H1 (cell line): ENCODE data around the gene DOP1B. TPM values are rescaled to one million over a fixed set of nuclear protein-coding genes. Genes with fewer than 3 reads are reported as not detected.

ENCODE experiments used
- CTCF ChIA-PET: fragments of 300-600 bp; sonication (Branson Sonifier 250); formaldehyde crosslinking; loops from one replicate; lab custom pipeline; 2021; ENCODE audit not compliant: partially characterized antibody; lab: Charles Lee
- POLR2A ChIA-PET: fragments of 300-600 bp; sonication (Branson Sonifier 250); formaldehyde crosslinking; loops from one replicate; lab custom pipeline; 2021; ENCODE audit warnings: inconsistent platforms; ENCODE audit not compliant: partially characterized antibody; lab: Charles Lee
- DNase-seq, 2 experiments: peaks; one replicate each; pipeline versions ENCODE4 v3.0.0 to v3.0.0-alpha.2; 2010 to 2022; ENCODE audit warnings: low spot score in 2 of 2, low read depth in 1 of 2, mixed read lengths in 1 of 2
- FAIRE-seq: peaks from 2 replicates; lab custom pipeline; 2011; peaks lifted over from hg19 to GRCh38; lab: Jason Lieb, UNC
- H2AFZ ChIP-seq: 2 replicates; pipeline ENCODE4 v1.8.1; 2012; ENCODE audit warnings: low read length, inconsistent platforms
- H2AK5ac ChIP-seq: 2 replicates; pipeline ENCODE4 v1.6.1; 2013; ENCODE audit warnings: low read depth, low read length
- H2BK120ac ChIP-seq: replicated peaks from 2 replicates; pipeline ENCODE3; 2013; ENCODE audit warnings: low read depth, low read length, inconsistent platforms
- H2BK12ac ChIP-seq: 2 replicates; pipeline ENCODE4 v1.6.1; 2013; ENCODE audit warnings: low read depth, low read length
- H2BK15ac ChIP-seq: 2 replicates; pipeline ENCODE4 v1.6.1; 2013; ENCODE audit warnings: low read length
- H2BK20ac ChIP-seq: 2 replicates; pipeline ENCODE4 v1.6.1; 2013; ENCODE audit warnings: low read length
- H2BK5ac ChIP-seq: 2 replicates; pipeline ENCODE4 v1.6.1; 2013; ENCODE audit warnings: low read depth, low read length
- H3K14ac ChIP-seq: 2 replicates; pipeline ENCODE4 v1.6.1; 2013; ENCODE audit warnings: inconsistent platforms; ENCODE audit not compliant: insufficient read length
- H3K18ac ChIP-seq: 2 replicates; pipeline ENCODE4 v1.6.1; 2013; ENCODE audit warnings: low read length; ENCODE audit errors: extremely low read depth
- H3K23ac ChIP-seq: 2 replicates; pipeline ENCODE4 v1.6.1; 2013; ENCODE audit warnings: inconsistent platforms; ENCODE audit not compliant: insufficient read length
- H3K23me2 ChIP-seq: 2 replicates; pipeline ENCODE4 v1.6.1; 2013; ENCODE audit warnings: low read depth, low read length
- H3K27ac ChIP-seq: 2 replicates; pipeline ENCODE4 v1.6.1; 2011; ENCODE audit warnings: low read depth, low read length, inconsistent platforms
- H3K27me3 ChIP-seq, 4 experiments: replicated peaks in 1 of 4; 1 replicate in 1 of 4; 2 replicates in 3 of 4; pipeline versions ENCODE4 v1.6.1 to v1.8.1; 2011 to 2013; ENCODE audit warnings: low read length in 3 of 4, mild to moderate bottlenecking in 3 of 4, inconsistent platforms in 2 of 4, mixed read lengths in 2 of 4, moderate library complexity in 1 of 4; ENCODE audit not compliant: control insufficient read depth in 3 of 4, insufficient read depth in 3 of 4; ENCODE audit errors: extremely low read depth in 1 of 4
- H3K36me3 ChIP-seq, 4 experiments: 2 replicates each; pipeline versions ENCODE4 v1.6.1 to v1.8.1; 2011 to 2013; ENCODE audit warnings: mild to moderate bottlenecking in 4 of 4, low read length in 3 of 4, moderate library complexity in 2 of 4, control low read depth in 1 of 4, inconsistent platforms in 1 of 4; ENCODE audit not compliant: insufficient read depth in 4 of 4, control insufficient read depth in 2 of 4
- H3K4ac ChIP-seq: replicated peaks from 2 replicates; pipeline ENCODE3; 2013; ENCODE audit warnings: low read length, low read depth, mixed read lengths, inconsistent platforms; ENCODE audit not compliant: insufficient read length
- H3K4me1 ChIP-seq, 4 experiments: replicated peaks in 1 of 4; 1 replicate in 1 of 4; 2 replicates in 3 of 4; pipeline versions ENCODE4 v1.6.1 to v1.8.1; 2011 to 2013; ENCODE audit warnings: low read length in 3 of 4, inconsistent platforms in 2 of 4, mixed read lengths in 1 of 4; ENCODE audit not compliant: insufficient read depth in 4 of 4, control insufficient read depth in 3 of 4
- H3K4me2 ChIP-seq, 2 experiments: 2 replicates each; pipeline versions ENCODE4 v1.6.1 to v1.8.1; 2011 to 2013; ENCODE audit warnings: low read depth in 2 of 2, low read length in 2 of 2, control low read depth in 1 of 2, inconsistent platforms in 1 of 2, mild to moderate bottlenecking in 1 of 2; ENCODE audit not compliant: insufficient read depth in 1 of 2
- H3K4me3 ChIP-seq, 4 experiments: fragments of 200-600, 300-600 bp in 1 of 4; sonication (generic), shearing (Covaris generic), sonication (Bioruptor Twin) in 1 of 4; 2 replicates each; pipeline versions ENCODE4 v1.5.1 to v1.8.1; 2011 to 2016; ENCODE audit warnings: low read length in 4 of 4, low read depth in 3 of 4, control low read depth in 2 of 4, inconsistent platforms in 2 of 4, mild to moderate bottlenecking in 2 of 4, mixed read lengths in 1 of 4, moderate library complexity in 1 of 4; ENCODE audit not compliant: insufficient read depth in 2 of 4; ENCODE audit errors: extremely low read depth in 1 of 4
- H3K56ac ChIP-seq: replicated peaks from 2 replicates; pipeline ENCODE3; 2013; ENCODE audit warnings: low read depth, mild to moderate bottlenecking, mixed read lengths, low read length, inconsistent platforms; ENCODE audit not compliant: insufficient read length
- H3K79me1 ChIP-seq: 2 replicates; pipeline ENCODE4 v1.6.1; 2013; ENCODE audit warnings: low read depth, low read length, control low read depth
- H3K79me2 ChIP-seq, 2 experiments: 2 replicates each; pipeline versions ENCODE4 v1.6.1 to v1.8.1; 2012 to 2013; ENCODE audit warnings: low read length in 2 of 2, mild to moderate bottlenecking in 2 of 2, inconsistent platforms in 1 of 2; ENCODE audit not compliant: insufficient read depth in 2 of 2, control insufficient read depth in 1 of 2
- H3K9ac ChIP-seq, 4 experiments: replicated peaks in 1 of 4; 1 replicate in 1 of 4; 2 replicates in 3 of 4; pipeline versions ENCODE4 v1.6.1 to v1.8.1; 2011 to 2013; ENCODE audit warnings: low read depth in 3 of 4, low read length in 3 of 4, control low read depth in 2 of 4, mild to moderate bottlenecking in 2 of 4, moderate library complexity in 2 of 4, inconsistent platforms in 1 of 4; ENCODE audit errors: extremely low read depth in 1 of 4
- H3K9me3 ChIP-seq, 2 experiments: 2 replicates each; pipeline versions ENCODE4 v1.6.1 to v1.8.1; 2012 to 2013; ENCODE audit warnings: mild to moderate bottlenecking in 2 of 2, moderate library complexity in 2 of 2, control low read depth in 1 of 2, inconsistent platforms in 1 of 2, low read depth in 1 of 2, low read length in 1 of 2, mixed read lengths in 1 of 2; ENCODE audit not compliant: insufficient read depth in 2 of 2
- H4K20me1 ChIP-seq, 2 experiments: replicated peaks in 1 of 2; 2 replicates each; pipeline versions ENCODE3 to v1.8.1; 2011 to 2013; ENCODE audit warnings: inconsistent platforms in 2 of 2, low read length in 2 of 2, mild to moderate bottlenecking in 1 of 2; ENCODE audit not compliant: insufficient read depth in 2 of 2, control insufficient read depth in 1 of 2
- H4K5ac ChIP-seq: 2 replicates; pipeline ENCODE4 v1.6.1; 2013; ENCODE audit warnings: low read length, low read depth, mixed read lengths, inconsistent platforms; ENCODE audit not compliant: insufficient read length
- H4K8ac ChIP-seq: 2 replicates; pipeline ENCODE4 v1.8.0; 2013; ENCODE audit warnings: mild to moderate bottlenecking, moderate library complexity, low read length, inconsistent platforms; ENCODE audit not compliant: insufficient read depth; ENCODE audit errors: extremely low read depth
- H4K91ac ChIP-seq: replicated peaks from 2 replicates; pipeline ENCODE3; 2013; ENCODE audit warnings: low read length, mixed read lengths, inconsistent platforms; ENCODE audit not compliant: insufficient read length
- GABPA ChIP-seq: IDR thresholded peaks from 2 replicates; pipeline ENCODE4 v1.6.1; 2011; ENCODE audit warnings: mild to moderate bottlenecking, low read length, moderate library complexity, borderline replicate concordance; ENCODE audit not compliant: insufficient read depth
- RNF2 ChIP-seq: fragments of 200-900, 300-1000 bp; sonication (generic); IDR thresholded peaks from 2 replicates; pipeline ENCODE4 v1.7.1; 2016; ENCODE audit warnings: borderline replicate concordance, low read depth, mild to moderate bottlenecking, antibody characterized with exemption, low read length; ENCODE audit not compliant: poor library complexity, severe bottlenecking; ENCODE audit errors: missing control alignments
- SIX5 ChIP-seq: IDR thresholded peaks from 2 replicates; pipeline ENCODE4 v1.6.1; 2011; ENCODE audit warnings: mild to moderate bottlenecking, low read depth, low read length
- TAF7 ChIP-seq: optimal IDR thresholded peaks from 2 replicates; pipeline ENCODE3; 2011; ENCODE audit warnings: low read depth, mild to moderate bottlenecking, inconsistent platforms, low read length, moderate library complexity, borderline replicate concordance
- ZNF274 ChIP-seq: IDR thresholded peaks from 2 replicates; pipeline ENCODE4 v1.7.0; 2012; ENCODE audit warnings: low read length, borderline replicate concordance; ENCODE audit errors: extremely low read depth
- WGBS, 2 experiments: shearing (Covaris generic) in 1 of 2; methylation state at CpG; one replicate each; pipeline versions ENCODE4 v1.1.6 to v1.1.7; 2013 to 2015; ENCODE audit warnings: low lambda C conversion rate in 2 of 2, mixed read lengths in 2 of 2, inconsistent platforms in 1 of 2, low coverage in 1 of 2, missing lambda C conversion rate in 1 of 2; ENCODE audit not compliant: insufficient replicate concordance in 2 of 2, insufficient coverage in 1 of 2, insufficient read length in 1 of 2; ENCODE audit errors: extremely low coverage in 1 of 2, missing lambda C conversion rate in 1 of 2; 5-methylcytosine and 5-hydroxymethylcytosine counted together
- polyA plus RNA-seq, 7 experiments: library from polyadenylated mRNA; depleted of rRNA in 3 of 7; stranded (reverse) in 5 of 7; unstranded in 2 of 7; fragments of >200 nt in 5 of 7; fragments of 200-250 nt in 2 of 7; gene quantifications; 1 replicate in 5 of 7; 2 replicates in 1 of 7; 4 replicates in 1 of 7; pipeline versions ENCODE4 v1.2.1 to v1.2.3, GENCODE V29; 2011 to 2013; ENCODE audit warnings: missing spikeins in 2 of 7, mixed read lengths in 2 of 7
- total RNA-seq: library from RNA; stranded (reverse); fragmentation: NEBNext Ultra II Directional; extraction: Animal tissue kit (Norgen Biotek cat#: 25700); gene quantifications from 2 replicates; pipeline ENCODE4 v1.2.1, GENCODE V29; 2021

Gene DOP1B
- total and polyA plus RNA-seq, 2 of the 8 experiments (the other 6 are each of a cell fraction or from before 2014, with no cell fraction given) = 2.8 to 9.9 TPM

GRCh38 chr21:36117286-36117741 is 39.3 kb upstream of the DOP1B start:
- H2BK15ac ChIP-seq = no peak overlapping the region
- POLR2A ChIA-PET = interaction anchor here (0.9 to 1.5 kb wide), 6 partner anchors 10 to 203 kb away, joined by 3 to 5 read pairs (median 4); partner anchors contain the start of gene MORC3
- H3K36me3 ChIP-seq = peaks cover 0 to 6% (median 1%) of the 10 kb centered on the region in 4 experiments; a peak in 3 of 8 replicates
- no peaks in the 10 kb centered on the region for H4K20me1 ChIP-seq
- no peak overlapping the region for H2AK5ac ChIP-seq
- no peak overlapping the region for H2BK120ac ChIP-seq
- peaks cover 0 to 3% (median 2%) of the 10 kb centered on the region in 4 experiments; a peak in 1 of 7 replicates for H3K4me1 ChIP-seq
- no peak overlapping the region for H3K4ac ChIP-seq
- no peak overlapping the region for H2BK20ac ChIP-seq
- no peak overlapping the region for H3K4me3 ChIP-seq
- no peak overlapping the region for H2BK5ac ChIP-seq
- no peaks in the 10 kb centered on the region for H3K79me1 ChIP-seq
- H4K91ac ChIP-seq = peak overlapping the region; percentile 49
- no peak overlapping the region for H3K9ac ChIP-seq
- no peak overlapping the region for H3K27ac ChIP-seq
- no peak overlapping the region for H3K14ac ChIP-seq
- FAIRE-seq (no peak), DNase-seq (no peak)
- H3K79me2 ChIP-seq = no peaks in the 10 kb centered on the region
- CTCF ChIA-PET = interaction anchor here (0.6 to 5.7 kb wide), 5 partner anchors 8 to 1329 kb away, joined by 3 to 35 read pairs (median 5); no protein-coding TSS in a partner anchor
- no peaks in the 10 kb centered on the region for H3K27me3 ChIP-seq
- no peak overlapping the region for H4K8ac ChIP-seq
- WGBS, 2 experiments = 89% methylated on average over 2 of the region's 2 CpGs; no CpG with 5 or more reads in 1 of the 2 experiments
- no peak overlapping the region for H4K5ac ChIP-seq
- no peak overlapping the region for H3K4me2 ChIP-seq
- no peak overlapping the region for H3K56ac ChIP-seq
- no peak overlapping the region; the same call in 1 of the 2 replicates for H2BK12ac ChIP-seq
- H2AFZ ChIP-seq = no peak overlapping the region
- TF ChIP-seq ZNF274 = no peak
- TF ChIP-seq TAF7 = no peak
- no peak for TF ChIP-seq GABPA
- no peak for TF ChIP-seq SIX5
- no peak for TF ChIP-seq RNF2
- peaks cover 3 to 8% of the 10 kb centered on the region in 2 experiments; a peak in 1 of 4 replicates for H3K9me3 ChIP-seq
- no peak overlapping the region for H3K18ac ChIP-seq
- H3K23ac ChIP-seq = no peak overlapping the region
- no peaks in the 10 kb centered on the region; the same call in 1 of the 2 replicates for H3K23me2 ChIP-seq
